Erythroblast (primary cell): ENCODE results near the gene TTC28.
"Not testable (repeated sequence)": the region's sequence is repeated elsewhere in the genome, so short reads cannot be mapped to it uniquely, and the experiment has no call there.

Experiments used
- GATA1 ChIP-seq: IDR thresholded peaks from 2 replicates; pipeline ENCODE4 v1.6.1; 2011; ENCODE audit warnings: low read depth, mild to moderate bottlenecking, control low read depth, low read length, moderate library complexity
- POLR2A ChIP-seq: IDR thresholded peaks from 2 replicates; pipeline ENCODE4 v1.6.1; 2011; ENCODE audit warnings: mild to moderate bottlenecking, low read length

- not testable (repeated sequence) for TF ChIP-seq POLR2A, GATA1
These were observed 13.6 kb upstream of the TTC28 start for GRCh38 chr22:28693041-28693760.
